Ishikawa (cell line): Measurements from ENCODE around the gene ARMS2.

Experiments
- CEBPB ChIP-seq: IDR thresholded peaks from 2 replicates; pipeline ENCODE4 v1.6.1; 2012
- CREB1 ChIP-seq: IDR thresholded peaks from 2 replicates; pipeline ENCODE4 v1.6.1; 2012; ENCODE audit warnings: low read depth
- EP300 ChIP-seq: IDR thresholded peaks from 2 replicates; pipeline ENCODE4 v1.6.1; 2012; ENCODE audit warnings: borderline replicate concordance
- FOXM1 ChIP-seq: IDR thresholded peaks from 2 replicates; pipeline ENCODE4 v1.6.1; 2012; ENCODE audit warnings: low read depth, borderline replicate concordance
- MAX ChIP-seq: IDR thresholded peaks from 2 replicates; pipeline ENCODE4 v1.6.1; 2012
- NFIC ChIP-seq: IDR thresholded peaks from 2 replicates; pipeline ENCODE4 v1.6.1; 2012
- RAD21 ChIP-seq: IDR thresholded peaks from 2 replicates; pipeline ENCODE4 v1.6.1; 2012; ENCODE audit warnings: low read depth
- REST ChIP-seq: IDR thresholded peaks from 2 replicates; pipeline ENCODE4 v1.6.1; 2012; ENCODE audit warnings: low read depth, mild to moderate bottlenecking
- TAF1 ChIP-seq: IDR thresholded peaks from 2 replicates; pipeline ENCODE4 v1.6.1; 2012; ENCODE audit warnings: low read depth, mild to moderate bottlenecking
- TEAD4 ChIP-seq: IDR thresholded peaks from 2 replicates; pipeline ENCODE4 v1.6.1; 2012
- YY1 ChIP-seq: IDR thresholded peaks from 2 replicates; pipeline ENCODE4 v1.6.1; 2012; ENCODE audit warnings: low read depth

- TF ChIP-seq FOXM1 (no peak), CEBPB (no peak), MAX (no peak), REST (no peak), EP300 (no peak), NFIC (no peak), CREB1 (no peak), TAF1 (no peak), TEAD4 (no peak), YY1 (no peak), RAD21 (no peak)
Observed at GRCh38 chr10:122498521-122498920, 44.1 kb downstream of the ARMS2 start.
